HCT116 (cell line): ENCODE measurements around the gene CREBL2. TPM values are rescaled to one million over a fixed set of nuclear protein-coding genes. Genes with fewer than 3 reads are reported as not detected.

Source experiments
- ATAC-seq: fragments of 200-7000 bp; cut with Tn5 transposase; 2 replicates; pipeline ENCODE4 v1.9.1; 2020; ENCODE audit warnings: mild to moderate bottlenecking, moderate library complexity
- BruUV-seq: library from RNA; stranded (reverse); fragments of 400-500 nt; replicated peaks from 2 replicates; lab custom pipeline; 2021; lab: Mats Ljungman, UMichigan
- CTCF ChIA-PET: fragments of 300-600 bp; sonication (Branson Sonifier 250); formaldehyde crosslinking; loops from one replicate; lab custom pipeline; 2021; ENCODE audit warnings: antibody characterized with exemption; lab: Charles Lee
- POLR2A ChIA-PET: fragments of 300-600, 350-600 bp; sonication (Branson Sonifier 250); formaldehyde crosslinking; loops from one replicate; lab custom pipeline; 2021; ENCODE audit warnings: antibody characterized with exemption; lab: Charles Lee
- RAD21 ChIA-PET, 2 experiments: fragments of 300-600 bp; sonication (Branson Sonifier 250); formaldehyde crosslinking; loops; one replicate each; lab custom pipeline; 2023; ENCODE audit warnings: low total read pairs in 2 of 2; ENCODE audit not compliant: uncharacterized antibody in 2 of 2, unreplicated experiment in 2 of 2, low non-redundant PET in 1 of 2; lab: Charles Lee
- DNase-seq: peaks from one replicate; pipeline ENCODE4 v3.0.0-alpha.2; 2010; ENCODE audit warnings: low read depth, low spot score
- H2AFZ ChIP-seq: fragments of 200-600 bp; shearing (Covaris generic), sonication (generic); 2 replicates; pipeline ENCODE4 v1.6.1; 2017; ENCODE audit warnings: low read depth, mixed run types, mixed read lengths, antibody characterized with exemption, low read length; ENCODE audit not compliant: poor library complexity, severe bottlenecking
- H3K27ac ChIP-seq: 2 replicates; pipeline ENCODE4 v1.5.1; 2012; ENCODE audit warnings: low read depth, low read length
- H3K27me3 ChIP-seq: fragments of 200-600 bp; sonication (generic); 2 replicates; pipeline ENCODE4 v1.6.1; 2016; ENCODE audit warnings: mixed run types, low read length, mixed read lengths; ENCODE audit not compliant: insufficient read depth
- H3K36me3 ChIP-seq, 2 experiments: fragments of 200-500 bp in 1 of 2; fragments of 200-600 bp in 1 of 2; sonication (Bioruptor generic) in 1 of 2; sonication (generic) in 1 of 2; 2 replicates each; pipeline versions ENCODE4 v1.5.1 to v1.6.1; 2014 to 2016; ENCODE audit warnings: low read length in 2 of 2, inconsistent platforms in 1 of 2, mixed read lengths in 1 of 2, mixed run types in 1 of 2; ENCODE audit not compliant: insufficient read depth in 2 of 2, control insufficient read depth in 1 of 2
- H3K4me1 ChIP-seq, 2 experiments: fragments of 200-600 bp in 1 of 2; sonication (generic) in 1 of 2; 2 replicates each; pipeline versions ENCODE4 v1.5.1 to v1.6.1; 2012 to 2017; ENCODE audit warnings: low read length in 2 of 2, inconsistent platforms in 1 of 2, mild to moderate bottlenecking in 1 of 2, mixed read lengths in 1 of 2, mixed run types in 1 of 2, moderate library complexity in 1 of 2; ENCODE audit not compliant: insufficient read depth in 2 of 2, control insufficient read depth in 1 of 2
- H3K4me2 ChIP-seq: fragments of 200-600 bp; sonication (generic); 2 replicates; pipeline ENCODE4 v1.6.1; 2017; ENCODE audit warnings: mixed run types, low read length, mixed read lengths
- H3K4me3 ChIP-seq, 2 experiments: fragments of 200-600 bp in 1 of 2; sonication (generic) in 1 of 2; replicated peaks in 1 of 2; 2 replicates each; pipeline ENCODE4 v1.5.1; 2011 to 2016; ENCODE audit warnings: low read length in 2 of 2, control low read depth in 1 of 2, low read depth in 1 of 2, mild to moderate bottlenecking in 1 of 2, mixed read lengths in 1 of 2, mixed run types in 1 of 2
- H3K79me2 ChIP-seq: fragments of 200-600 bp; sonication (generic); 2 replicates; pipeline ENCODE4 v1.6.1; 2017; ENCODE audit warnings: mild to moderate bottlenecking, mixed run types, low read length, moderate library complexity, mixed read lengths; ENCODE audit not compliant: insufficient read depth
- H3K9ac ChIP-seq: fragments of 200-600 bp; sonication (generic); 2 replicates; pipeline ENCODE4 v1.6.1; 2016; ENCODE audit warnings: low read length, mixed read lengths
- H3K9me2 ChIP-seq: fragments of 200-600 bp; sonication (generic), shearing (Covaris generic); 2 replicates; pipeline ENCODE4 v1.6.1; 2017; ENCODE audit warnings: mixed run types, mild to moderate bottlenecking, moderate library complexity; ENCODE audit not compliant: insufficient read depth
- H3K9me3 ChIP-seq, 2 experiments: fragments of 200-500 bp in 1 of 2; fragments of 200-600 bp in 1 of 2; sonication (Bioruptor generic) in 1 of 2; sonication (generic) in 1 of 2; 2 replicates each; pipeline ENCODE4 v1.6.1; 2014 to 2017; ENCODE audit warnings: low read length in 2 of 2, mixed read lengths in 2 of 2, inconsistent platforms in 1 of 2, low read depth in 1 of 2, mild to moderate bottlenecking in 1 of 2, mixed run types in 1 of 2, moderate library complexity in 1 of 2; ENCODE audit not compliant: control insufficient read depth in 1 of 2, insufficient read depth in 1 of 2
- H4K20me1 ChIP-seq: fragments of 200-600 bp; sonication (generic), shearing (Covaris generic); 2 replicates; pipeline ENCODE4 v1.6.1; 2017; ENCODE audit warnings: mixed run types, mild to moderate bottlenecking, moderate library complexity; ENCODE audit not compliant: insufficient read depth
- ATF3 ChIP-seq: IDR thresholded peaks from 2 replicates; pipeline ENCODE4 v1.6.1; 2012
- CBX3 ChIP-seq: IDR thresholded peaks from 2 replicates; pipeline ENCODE4 v1.6.1; 2012; ENCODE audit warnings: low read depth
- CEBPB ChIP-seq: IDR thresholded peaks from 2 replicates; pipeline ENCODE4 v1.6.1; 2012; ENCODE audit warnings: low read depth
- FOSL1 ChIP-seq: IDR thresholded peaks from 2 replicates; pipeline ENCODE4 v1.6.1; 2012; ENCODE audit warnings: low read depth
- POLR2A ChIP-seq: IDR thresholded peaks from 2 replicates; pipeline ENCODE4 v1.7.0; 2011; ENCODE audit warnings: borderline replicate concordance; ENCODE audit not compliant: insufficient read depth, insufficient read length; ENCODE audit errors: extremely low read depth
- RAD21 ChIP-seq: IDR thresholded peaks from 2 replicates; pipeline ENCODE4 v1.6.1; 2012; ENCODE audit warnings: low read depth, mild to moderate bottlenecking
- SIN3A ChIP-seq: IDR thresholded peaks from 2 replicates; pipeline ENCODE4 v1.6.1; 2012; ENCODE audit warnings: low read depth
- SRF ChIP-seq: IDR thresholded peaks from 2 replicates; pipeline ENCODE4 v1.6.1; 2012; ENCODE audit warnings: low read depth
- TCF7L2 ChIP-seq: IDR thresholded peaks from 2 replicates; pipeline ENCODE4 v1.7.0; 2011; ENCODE audit warnings: borderline replicate concordance, inconsistent platforms; ENCODE audit not compliant: insufficient read depth, insufficient read length; ENCODE audit errors: extremely low read depth
- ZBTB33 ChIP-seq: IDR thresholded peaks from 2 replicates; pipeline ENCODE4 v1.6.1; 2011; ENCODE audit warnings: mild to moderate bottlenecking, low read length, moderate library complexity; ENCODE audit not compliant: insufficient replicate concordance; ENCODE audit errors: extremely low read depth
- intact Hi-C: fragments of 100-400 bp; cut with micrococcal nuclease; formaldehyde crosslinking; loops from 2 replicates; pipeline ENCODE4 v1.10.0; 2022
- total RNA-seq: library from RNA; stranded (reverse); gene quantifications from one replicate; pipeline ENCODE4 v1.2.1, GENCODE V29; 2021; ENCODE audit not compliant: unreplicated experiment
- TF ChIP-seq, protein P1 (sequence below), 3 experiments: fragments of 200-600 bp in 1 of 3; sonication (generic) in 1 of 3; IDR thresholded peaks in 2 of 3; conservative IDR thresholded peaks in 1 of 3; 2 replicates each; pipeline ENCODE4 v1.5.1; 2012 to 2017; ENCODE audit warnings: low read depth in 2 of 3, low read length in 2 of 3, antibody characterized with exemption in 1 of 3, borderline replicate concordance in 1 of 3, control low read depth in 1 of 3, mild to moderate bottlenecking in 1 of 3, mixed read lengths in 1 of 3, mixed run types in 1 of 3, moderate library complexity in 1 of 3; ENCODE audit not compliant: insufficient read depth in 1 of 3
- TF ChIP-seq, protein P2 (sequence below): IDR thresholded peaks from 2 replicates; pipeline ENCODE4 v1.6.1; 2012
- TF ChIP-seq, protein P3 (sequence below): IDR thresholded peaks from 2 replicates; pipeline ENCODE4 v1.6.1; 2012; ENCODE audit warnings: low read depth

CREBL2 gene
- total RNA-seq, 1 experiment from 2014 or later = 11.3 TPM

- TF ChIP-seq, protein P1, sequence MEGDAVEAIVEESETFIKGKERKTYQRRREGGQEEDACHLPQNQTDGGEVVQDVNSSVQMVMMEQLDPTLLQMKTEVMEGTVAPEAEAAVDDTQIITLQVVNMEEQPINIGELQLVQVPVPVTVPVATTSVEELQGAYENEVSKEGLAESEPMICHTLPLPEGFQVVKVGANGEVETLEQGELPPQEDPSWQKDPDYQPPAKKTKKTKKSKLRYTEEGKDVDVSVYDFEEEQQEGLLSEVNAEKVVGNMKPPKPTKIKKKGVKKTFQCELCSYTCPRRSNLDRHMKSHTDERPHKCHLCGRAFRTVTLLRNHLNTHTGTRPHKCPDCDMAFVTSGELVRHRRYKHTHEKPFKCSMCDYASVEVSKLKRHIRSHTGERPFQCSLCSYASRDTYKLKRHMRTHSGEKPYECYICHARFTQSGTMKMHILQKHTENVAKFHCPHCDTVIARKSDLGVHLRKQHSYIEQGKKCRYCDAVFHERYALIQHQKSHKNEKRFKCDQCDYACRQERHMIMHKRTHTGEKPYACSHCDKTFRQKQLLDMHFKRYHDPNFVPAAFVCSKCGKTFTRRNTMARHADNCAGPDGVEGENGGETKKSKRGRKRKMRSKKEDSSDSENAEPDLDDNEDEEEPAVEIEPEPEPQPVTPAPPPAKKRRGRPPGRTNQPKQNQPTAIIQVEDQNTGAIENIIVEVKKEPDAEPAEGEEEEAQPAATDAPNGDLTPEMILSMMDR (IDR thresholded peaks at IDR 0.05 in 2 of 3, conservative IDR thresholded peaks at IDR 0.05 in 1 of 3; ENCODE audit: borderline replicate concordance in 1 of 3, insufficient read depth in 1 of 3, low read depth in 2 of 3, low read length in 2 of 3) = no peak
- no peak for TF ChIP-seq TCF7L2
- no peak for TF ChIP-seq POLR2A
- TF ChIP-seq, protein P2, sequence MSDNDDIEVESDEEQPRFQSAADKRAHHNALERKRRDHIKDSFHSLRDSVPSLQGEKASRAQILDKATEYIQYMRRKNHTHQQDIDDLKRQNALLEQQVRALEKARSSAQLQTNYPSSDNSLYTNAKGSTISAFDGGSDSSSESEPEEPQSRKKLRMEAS = no peak
- TF ChIP-seq CEBPB = no peak
- no peak for TF ChIP-seq SRF
These were observed 26.4 kb upstream of the CREBL2 start (continued) for GRCh38 chr12:12585115-12585863.

- ChIA-PET POLR2A (no interaction called here), CTCF (no interaction called here), RAD21 (interaction anchor here in 1 of 2 experiments (0.5 kb wide), 1 partner anchor 24 kb away, joined by 4 read pairs; the partner anchor contains the start of gene DUSP16)
- no peaks in the 10 kb centered on the region for H3K9me2 ChIP-seq
- intact Hi-C loops = no loop called here
- no peak overlapping the region for H2AFZ ChIP-seq
- no peak for DNase-seq
- no peaks in the 10 kb centered on the region for H3K36me3 ChIP-seq
- no peak overlapping the region for H3K4me3 ChIP-seq
- no peak for TF ChIP-seq FOSL1
- no peak for TF ChIP-seq ZBTB33
- no peak for TF ChIP-seq CBX3
- no peak for TF ChIP-seq ATF3
- TF ChIP-seq, protein P2 = no peak
- no peak for TF ChIP-seq SIN3A
- TF ChIP-seq, protein P3, sequence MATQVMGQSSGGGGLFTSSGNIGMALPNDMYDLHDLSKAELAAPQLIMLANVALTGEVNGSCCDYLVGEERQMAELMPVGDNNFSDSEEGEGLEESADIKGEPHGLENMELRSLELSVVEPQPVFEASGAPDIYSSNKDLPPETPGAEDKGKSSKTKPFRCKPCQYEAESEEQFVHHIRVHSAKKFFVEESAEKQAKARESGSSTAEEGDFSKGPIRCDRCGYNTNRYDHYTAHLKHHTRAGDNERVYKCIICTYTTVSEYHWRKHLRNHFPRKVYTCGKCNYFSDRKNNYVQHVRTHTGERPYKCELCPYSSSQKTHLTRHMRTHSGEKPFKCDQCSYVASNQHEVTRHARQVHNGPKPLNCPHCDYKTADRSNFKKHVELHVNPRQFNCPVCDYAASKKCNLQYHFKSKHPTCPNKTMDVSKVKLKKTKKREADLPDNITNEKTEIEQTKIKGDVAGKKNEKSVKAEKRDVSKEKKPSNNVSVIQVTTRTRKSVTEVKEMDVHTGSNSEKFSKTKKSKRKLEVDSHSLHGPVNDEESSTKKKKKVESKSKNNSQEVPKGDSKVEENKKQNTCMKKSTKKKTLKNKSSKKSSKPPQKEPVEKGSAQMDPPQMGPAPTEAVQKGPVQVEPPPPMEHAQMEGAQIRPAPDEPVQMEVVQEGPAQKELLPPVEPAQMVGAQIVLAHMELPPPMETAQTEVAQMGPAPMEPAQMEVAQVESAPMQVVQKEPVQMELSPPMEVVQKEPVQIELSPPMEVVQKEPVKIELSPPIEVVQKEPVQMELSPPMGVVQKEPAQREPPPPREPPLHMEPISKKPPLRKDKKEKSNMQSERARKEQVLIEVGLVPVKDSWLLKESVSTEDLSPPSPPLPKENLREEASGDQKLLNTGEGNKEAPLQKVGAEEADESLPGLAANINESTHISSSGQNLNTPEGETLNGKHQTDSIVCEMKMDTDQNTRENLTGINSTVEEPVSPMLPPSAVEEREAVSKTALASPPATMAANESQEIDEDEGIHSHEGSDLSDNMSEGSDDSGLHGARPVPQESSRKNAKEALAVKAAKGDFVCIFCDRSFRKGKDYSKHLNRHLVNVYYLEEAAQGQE = no peak
- no peak for TF ChIP-seq RAD21
- no peaks in the 10 kb centered on the region for H3K79me2 ChIP-seq
- peaks cover 0 to 6% of the 10 kb centered on the region in 2 experiments; a peak in 1 of 4 replicates for H3K4me1 ChIP-seq
- no peaks in the 10 kb centered on the region for H4K20me1 ChIP-seq
- ATAC-seq = no peak
- no peak overlapping the region for H3K9ac ChIP-seq
- no peak overlapping the region for H3K4me2 ChIP-seq
- no peaks in the 10 kb centered on the region for H3K9me3 ChIP-seq
- no TSS peak for BruUV-seq
- H3K27ac ChIP-seq = no peak overlapping the region
- no peaks in the 10 kb centered on the region for H3K27me3 ChIP-seq
These were observed 24.6 kb upstream of the CREBL2 start for GRCh38 chr12:12586879-12587675.
